ENCODE results near the gene PRKCI.
"Not testable (repeated sequence)": the region's sequence is repeated elsewhere in the genome, so short reads cannot be mapped to it uniquely, and the experiment has no call there.

PRKCI gene

DNA sequence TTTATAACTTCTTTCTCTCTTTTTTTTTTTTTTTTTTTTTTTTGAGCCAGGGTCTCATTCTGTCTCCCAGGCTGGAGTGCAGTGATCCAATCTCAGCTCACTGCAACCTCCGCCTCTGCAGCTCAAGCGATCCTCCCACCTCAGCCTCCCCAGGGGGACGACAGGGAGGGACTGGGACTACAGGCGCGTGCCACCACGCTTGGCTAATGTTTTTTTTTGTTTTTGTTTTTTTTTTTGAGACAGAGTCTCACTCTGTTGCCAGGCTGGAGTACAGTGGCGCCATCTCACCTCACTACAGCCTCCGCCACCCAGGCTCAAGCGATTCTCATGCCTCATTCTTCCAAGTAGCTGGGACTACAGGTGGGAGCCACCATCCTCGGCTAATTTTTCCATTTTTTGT, 17.7 kb upstream of the PRKCI start:
- no peak for TF ChIP-seq CTCF (IDR thresholded peaks at IDR 0.05; ENCODE audit: low read length, missing control alignments)
- no peak overlapping the region for H3K4me3 ChIP-seq (replicated peaks; ENCODE audit: low read depth, low read length)
- DNase-seq (ENCODE audit: low read depth) = no peak

DNA sequence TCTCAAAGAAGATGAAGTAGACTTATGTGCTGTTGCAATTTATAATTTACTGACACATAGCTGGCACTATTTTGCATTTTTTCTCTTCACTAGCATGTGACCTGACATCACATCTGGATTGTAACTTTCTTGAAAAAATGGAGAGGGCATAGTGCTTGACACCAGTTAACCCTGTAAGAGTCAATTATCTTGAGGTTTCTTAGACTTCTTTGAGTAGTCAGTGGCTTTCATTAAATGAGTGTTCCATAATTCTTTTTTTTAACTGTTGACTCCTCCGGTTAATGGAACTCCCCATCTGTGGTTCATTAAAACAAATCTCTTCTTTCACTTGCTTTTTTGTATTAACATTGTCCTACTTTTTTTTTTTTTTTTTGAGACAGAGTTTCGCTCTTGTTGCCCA, 16.9 kb upstream of the PRKCI start:
- no peak overlapping the region for H3K4me3 ChIP-seq (replicated peaks; ENCODE audit: low read depth, low read length)
- TF ChIP-seq CTCF (IDR thresholded peaks at IDR 0.05; ENCODE audit: low read length, missing control alignments) = no peak
- no peak for DNase-seq (ENCODE audit: low read depth)

DNA sequence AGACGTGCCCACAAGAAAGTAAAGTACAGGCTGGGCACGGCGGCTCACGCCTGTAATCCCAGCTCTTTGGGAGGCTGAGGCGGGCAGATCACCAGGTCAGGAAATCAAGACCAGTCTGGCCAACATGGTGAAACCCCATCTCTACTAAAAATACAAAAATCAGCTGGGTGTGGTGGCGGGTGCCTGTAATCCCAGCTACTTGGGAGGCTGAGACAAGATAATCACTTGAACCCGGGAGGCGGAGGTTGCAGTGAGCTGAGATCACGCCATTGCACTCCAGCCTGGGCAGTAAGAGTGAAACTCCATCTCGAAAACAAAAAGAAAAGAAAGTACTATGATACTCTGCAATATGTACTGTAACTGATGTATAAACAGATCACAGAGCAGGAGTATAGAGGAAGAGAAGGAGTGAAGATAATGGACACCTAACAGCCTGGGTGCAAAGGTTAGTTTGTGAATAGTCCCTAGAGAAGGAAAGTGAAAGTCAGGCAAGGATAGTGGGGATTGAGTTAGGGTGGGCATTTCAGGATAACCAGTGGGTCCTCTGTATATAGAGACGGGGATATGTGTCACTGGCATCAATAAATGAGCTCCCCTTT, 16.0 kb upstream of the PRKCI start:
- not testable (repeated sequence) for H3K4me3 ChIP-seq (replicated peaks; ENCODE audit: low read depth, low read length); DNase-seq (ENCODE audit: low read depth)

DNA sequence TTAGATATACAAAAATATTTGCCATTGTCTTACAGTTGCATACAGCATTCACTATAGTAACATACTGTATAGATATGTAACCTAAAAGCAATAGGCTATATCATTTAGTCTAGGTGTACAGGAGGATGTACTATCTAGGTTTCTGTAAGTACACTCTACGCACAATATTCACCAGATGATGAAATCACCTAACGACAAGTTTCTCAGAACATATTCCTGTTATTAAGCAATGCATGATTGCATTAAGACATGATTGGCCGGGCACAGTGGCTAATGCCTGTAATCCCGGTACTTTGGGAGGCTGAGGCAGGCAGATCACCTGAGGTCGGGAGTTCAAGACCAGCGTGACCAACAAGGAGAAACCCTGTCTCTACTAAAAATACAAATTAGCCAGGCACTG, 14.5 kb upstream of the PRKCI start:
- DNase-seq (ENCODE audit: low read depth) = no peak
- no peak overlapping the region for H3K4me3 ChIP-seq (replicated peaks; ENCODE audit: low read depth, low read length)
- no peak for TF ChIP-seq CTCF (IDR thresholded peaks at IDR 0.05; ENCODE audit: low read length, missing control alignments)

DNA sequence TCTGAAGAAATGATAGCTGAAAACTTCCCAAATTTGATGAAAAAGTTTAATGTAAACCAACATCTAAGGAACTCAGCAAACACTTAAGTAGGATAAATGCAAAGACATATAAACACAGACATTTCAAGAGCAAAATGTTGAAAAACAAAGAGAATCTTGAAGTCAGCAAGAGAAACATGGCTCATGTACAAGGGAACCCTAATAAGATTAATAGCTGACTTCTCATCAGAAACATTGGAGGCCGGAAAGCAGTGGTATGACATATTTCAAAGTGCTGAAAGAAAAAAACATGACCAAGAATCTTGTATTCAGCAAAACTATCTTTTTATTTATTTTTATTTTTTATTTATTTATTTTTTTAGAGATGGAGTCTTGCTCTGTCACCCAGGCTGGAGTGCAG, 10.6 kb upstream of the PRKCI start:
- DNase-seq (ENCODE audit: low read depth) = no peak
- TF ChIP-seq CTCF (IDR thresholded peaks at IDR 0.05; ENCODE audit: low read length, missing control alignments) = no peak
- no peak overlapping the region for H3K4me3 ChIP-seq (replicated peaks; ENCODE audit: low read depth, low read length)

- TF ChIP-seq CTCF (IDR thresholded peaks at IDR 0.05; ENCODE audit: low read length, missing control alignments) = no peak
- DNase-seq (ENCODE audit: low read depth) = no peak
These were observed 2.4 kb upstream of the PRKCI start for GRCh38 chr3:170219850-170220249.

DNA sequence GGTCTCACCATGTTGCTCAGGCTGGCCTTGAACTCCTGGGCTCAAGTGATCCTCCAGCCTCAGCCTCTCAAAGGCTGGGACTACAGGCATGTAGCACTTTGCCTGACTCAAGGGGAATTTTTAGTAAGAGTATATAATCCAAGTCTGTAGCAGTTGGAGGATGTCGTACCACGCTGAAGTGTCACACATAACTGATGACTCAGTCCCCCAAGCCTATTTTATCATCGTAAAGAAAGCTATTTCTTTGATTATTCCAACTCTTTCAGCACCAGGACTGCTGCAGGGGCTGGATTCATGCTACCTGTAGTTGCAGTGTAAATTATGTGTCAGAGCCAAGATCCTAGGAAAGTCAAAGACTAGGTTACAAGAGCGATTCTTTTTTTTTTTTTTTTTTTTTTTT, 1.4 kb upstream of the PRKCI start:
- no peak for TF ChIP-seq CTCF (IDR thresholded peaks at IDR 0.05; ENCODE audit: low read length, missing control alignments)
- no peak for DNase-seq (ENCODE audit: low read depth)

More at GRCh38 chr3:170219850-170220249, 2.4 kb upstream of the PRKCI start:
- no peak overlapping the region for H3K4me3 ChIP-seq (replicated peaks; ENCODE audit: low read depth, low read length)

More for the DNA sequence above, 1.4 kb upstream of the PRKCI start:
- H3K4me3 ChIP-seq (replicated peaks; ENCODE audit: low read depth, low read length) = no peak overlapping the region

All from fibroblast of pulmonary artery (primary cell).